Measurements from ENCODE around the gene FSIP1.

- TF ChIP-seq CTCF (IDR thresholded peaks at IDR 0.05): no peak
- no peak for TF ChIP-seq EZH2phosphoT487 (IDR thresholded peaks at IDR 0.05)
- TF ChIP-seq EZH2 (IDR thresholded peaks at IDR 0.05): no peak
These were observed 21.6 kb downstream of the FSIP1 start for GRCh38 chr15:39761006-39761405.

Data from neural progenitor cell (in vitro differentiated cells).